ENCODE data around the gene TMEM198.

The TMEM198 gene

GRCh38 chr2:219543596-219544358 lies at the start of gene TMEM198, which contains the start of gene CHPF:
Gene TMEM198 (plus strand): TSS chr2:219544028. CDS start chr2:219544728, 700 bp downstream.
Gene CHPF (minus strand): TSS chr2:219543809. CDS start chr2:219543538, 271 bp downstream.
- Histone ChIP-seq H3K27ac (peak within 1 kb of the TSS; percentile 49), H3K4me2 (peak within 1 kb of the TSS; percentile 90)

GRCh38 chr2:219494952-219495530 lies 48.8 kb upstream of the TMEM198 start:
- Histone ChIP-seq H3K27ac (no peak overlapping the region), H3K9ac (no peak overlapping the region), H3K36me3 (ENCODE audit: insufficient read depth) (no peaks in the 10 kb centered on the region), H3K4me1 (ENCODE audit: low read depth, poor library complexity, severe bottlenecking) (peaks cover 13% of the 10 kb centered on the region), H3K27me3 (ENCODE audit: insufficient read depth, low read depth) (peaks cover 46% of the 10 kb centered on the region), H3K4me3 (IDR thresholded peaks at IDR 0.05; ENCODE audit: insufficient read depth, low read depth, low read length) (no peak overlapping the region), H3K4me2 (peak overlapping the region; percentile 15; the same call in 1 of the 2 replicates), H2AFZ (ENCODE audit: low read depth) (no peak overlapping the region), H4K20me1 (ENCODE audit: insufficient read depth) (no peaks in the 10 kb centered on the region), H3K79me2 (ENCODE audit: insufficient read depth, low read depth) (no peaks in the 10 kb centered on the region)
- TF ChIP-seq CTCF (conservative IDR thresholded peaks at IDR 0.05; ENCODE audit: low read depth, low read length): no peak; the same call in 1 of the 2 replicates

More at GRCh38 chr2:219543596-219544358, at the start of gene TMEM198, which contains the start of gene CHPF:
- Histone ChIP-seq H3K79me2 (ENCODE audit: insufficient read depth, low read depth) (no peaks in the 10 kb centered on the region), H2AFZ (ENCODE audit: low read depth) (peak within 1 kb of the TSS; percentile 85), H4K20me1 (ENCODE audit: insufficient read depth) (no peaks in the 10 kb centered on the region), H3K27me3 (ENCODE audit: insufficient read depth, low read depth) (peaks cover 40% of the 10 kb centered on the region), H3K4me3 (IDR thresholded peaks at IDR 0.05; ENCODE audit: insufficient read depth, low read depth, low read length) (no peak within 1 kb of the TSS), H3K4me1 (ENCODE audit: low read depth, poor library complexity, severe bottlenecking) (peaks cover 4% of the 10 kb centered on the region), H3K9ac (peak within 1 kb of the TSS; percentile 63), H3K36me3 (ENCODE audit: insufficient read depth) (no peaks in the 10 kb centered on the region)
- no peak for TF ChIP-seq CTCF (conservative IDR thresholded peaks at IDR 0.05; ENCODE audit: low read depth, low read length)

GRCh38 chr2:219495531-219496122 lies 48.2 kb upstream of the TMEM198 start:
- peak overlapping the region; percentile 15; the same call in 1 of the 2 replicates for H3K4me2 ChIP-seq
- TF ChIP-seq CTCF (conservative IDR thresholded peaks at IDR 0.05; ENCODE audit: low read depth, low read length): peak; percentile 67; the same call in 1 of the 2 replicates
- H3K36me3 ChIP-seq (ENCODE audit: insufficient read depth): no peaks in the 10 kb centered on the region
- H2AFZ ChIP-seq (ENCODE audit: low read depth): no peak overlapping the region; the same call in 1 of the 2 replicates
- H3K4me3 ChIP-seq (IDR thresholded peaks at IDR 0.05; ENCODE audit: insufficient read depth, low read depth, low read length): no peak overlapping the region
- H3K79me2 ChIP-seq (ENCODE audit: insufficient read depth, low read depth): no peaks in the 10 kb centered on the region
- H3K27ac ChIP-seq: no peak overlapping the region
- no peak overlapping the region for H3K9ac ChIP-seq
- peaks cover 13% of the 10 kb centered on the region for H3K4me1 ChIP-seq (ENCODE audit: low read depth, poor library complexity, severe bottlenecking)
- H3K27me3 ChIP-seq (ENCODE audit: insufficient read depth, low read depth): peaks cover 44% of the 10 kb centered on the region
- H4K20me1 ChIP-seq (ENCODE audit: insufficient read depth): no peaks in the 10 kb centered on the region

GRCh38 chr2:219496247-219496824 lies 47.5 kb upstream of the TMEM198 start:
- H3K9ac ChIP-seq: no peak overlapping the region

More at GRCh38 chr2:219496247-219496824, 47.5 kb upstream of the TMEM198 start:
- Histone ChIP-seq H3K4me3 (IDR thresholded peaks at IDR 0.05; ENCODE audit: insufficient read depth, low read depth, low read length) (no peak overlapping the region), H3K4me1 (ENCODE audit: low read depth, poor library complexity, severe bottlenecking) (peaks cover 13% of the 10 kb centered on the region), H3K79me2 (ENCODE audit: insufficient read depth, low read depth) (no peaks in the 10 kb centered on the region), H3K4me2 (no peak overlapping the region), H3K27me3 (ENCODE audit: insufficient read depth, low read depth) (peaks cover 37% of the 10 kb centered on the region), H4K20me1 (ENCODE audit: insufficient read depth) (no peaks in the 10 kb centered on the region), H2AFZ (ENCODE audit: low read depth) (no peak overlapping the region), H3K36me3 (ENCODE audit: insufficient read depth) (no peaks in the 10 kb centered on the region), H3K27ac (no peak overlapping the region)
- no peak for TF ChIP-seq CTCF (conservative IDR thresholded peaks at IDR 0.05; ENCODE audit: low read depth, low read length)

Data from KMS-11 (cell line).